Colonic mucosa (tissue), 4 donors: ENCODE measurements around the gene OR52E4. TPM values are rescaled to one million over a fixed set of nuclear protein-coding genes. Genes with fewer than 3 reads are reported as not detected.

Experiments
- DNase-seq: peaks from one replicate; pipeline ENCODE4 v3.0.0-alpha.2; 2020
- H3K27ac ChIP-seq: fragments of 200-600 bp; one replicate; pipeline ENCODE4 v1.8.0; 2021
- H3K27me3 ChIP-seq: fragments of 200-600 bp; one replicate; pipeline ENCODE4 v1.8.0; 2021
- H3K36me3 ChIP-seq: fragments of 200-600 bp; one replicate; pipeline ENCODE4 v1.8.0; 2021
- H3K4me1 ChIP-seq: fragments of 200-600 bp; one replicate; pipeline ENCODE4 v1.8.0; 2021; ENCODE audit warnings: mild to moderate bottlenecking
- H3K4me3 ChIP-seq: fragments of 200-600 bp; one replicate; pipeline ENCODE4 v1.8.0; 2021
- H3K9ac ChIP-seq, 2 donors: one replicate each; pipeline ENCODE4 v1.7.0; 2013; ENCODE audit warnings: control low read depth in 2 of 2, low read depth in 2 of 2, low read length in 2 of 2
- H3K9me3 ChIP-seq: fragments of 200-600 bp; one replicate; pipeline ENCODE4 v1.8.0; 2021
- intact Hi-C: fragments of 100-400 bp; cut with DNase I; formaldehyde crosslinking; loops from one replicate; pipeline ENCODE4 v1.14.1; 2022
- total RNA-seq, 2 donors: library from RNA; stranded (reverse); fragmentation: NEBNext Ultra II Directional in 1 of 2; extraction: Animal tissue kit (Norgen Biotek cat#: 25700) in 1 of 2; gene quantifications; one replicate each; pipeline ENCODE4 v1.2.1, GENCODE V29; 2021
- TF ChIP-seq, protein P1 (sequence below): fragments of 200-600 bp; IDR thresholded peaks from one replicate; pipeline ENCODE4 v1.8.0; 2022; ENCODE audit warnings: antibody characterized with exemption, mild to moderate bottlenecking
- donor health status: healthy.
- donor health status: DM: no; HTN: no; CAD: no.
- donor health status: DM: no; HTN: no; CAD: no.

OR52E4 gene
- total RNA-seq, 2 donors from 2014 or later = not detected

DNA sequence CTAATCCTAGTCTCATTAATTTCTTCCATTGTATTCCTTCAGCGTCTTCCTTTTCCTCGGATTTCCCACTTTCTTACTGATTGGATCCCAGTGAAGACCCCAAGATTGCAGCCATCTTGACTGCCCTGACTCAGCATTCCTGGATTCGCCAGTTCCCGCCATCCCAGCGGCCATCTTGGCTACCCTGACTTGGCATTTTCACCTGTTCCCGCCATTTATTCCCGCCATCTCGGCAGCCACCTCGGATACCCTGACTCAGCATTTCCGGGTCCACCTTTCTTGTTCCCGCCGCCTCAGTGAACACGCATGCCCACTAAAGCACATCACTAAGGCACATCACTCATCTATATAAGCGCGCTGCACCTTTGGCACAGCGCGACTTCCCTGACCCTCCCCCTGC is 47.8 kb downstream of the OR52E4 start:
- Histone ChIP-seq H3K4me3 (no peak overlapping the region), H3K4me1 (no peaks in the 10 kb centered on the region)
- intact Hi-C loops = no loop called here

DNA sequence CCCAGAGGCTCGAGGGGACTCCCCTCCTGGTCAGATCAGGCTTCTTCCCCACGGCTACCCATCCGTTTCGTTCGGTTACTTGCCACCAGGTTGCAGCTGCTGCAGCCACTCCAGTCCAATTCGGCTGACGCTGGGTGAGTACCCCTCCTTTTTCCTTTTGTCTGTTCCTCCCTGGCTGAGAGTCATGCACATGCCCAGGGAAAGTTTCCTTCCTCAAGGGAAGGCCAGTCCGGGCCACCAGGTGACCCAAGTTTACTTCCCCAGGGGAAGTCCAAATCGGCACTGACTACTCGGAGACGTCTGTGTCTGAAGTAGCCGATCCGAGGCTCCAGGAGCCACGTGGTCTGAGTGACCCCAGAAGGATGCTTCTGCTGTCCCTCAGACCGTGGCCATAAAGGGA is 48.4 kb downstream of the OR52E4 start:
- Histone ChIP-seq H3K9me3 (no peaks in the 10 kb centered on the region), H3K27ac (no peak overlapping the region), H3K4me3 (no peak overlapping the region), H3K36me3 (no peaks in the 10 kb centered on the region), H3K9ac (no peak overlapping the region), H3K27me3 (no peaks in the 10 kb centered on the region), H3K4me1 (no peaks in the 10 kb centered on the region)
- no peak for DNase-seq
- TF ChIP-seq, protein P1, sequence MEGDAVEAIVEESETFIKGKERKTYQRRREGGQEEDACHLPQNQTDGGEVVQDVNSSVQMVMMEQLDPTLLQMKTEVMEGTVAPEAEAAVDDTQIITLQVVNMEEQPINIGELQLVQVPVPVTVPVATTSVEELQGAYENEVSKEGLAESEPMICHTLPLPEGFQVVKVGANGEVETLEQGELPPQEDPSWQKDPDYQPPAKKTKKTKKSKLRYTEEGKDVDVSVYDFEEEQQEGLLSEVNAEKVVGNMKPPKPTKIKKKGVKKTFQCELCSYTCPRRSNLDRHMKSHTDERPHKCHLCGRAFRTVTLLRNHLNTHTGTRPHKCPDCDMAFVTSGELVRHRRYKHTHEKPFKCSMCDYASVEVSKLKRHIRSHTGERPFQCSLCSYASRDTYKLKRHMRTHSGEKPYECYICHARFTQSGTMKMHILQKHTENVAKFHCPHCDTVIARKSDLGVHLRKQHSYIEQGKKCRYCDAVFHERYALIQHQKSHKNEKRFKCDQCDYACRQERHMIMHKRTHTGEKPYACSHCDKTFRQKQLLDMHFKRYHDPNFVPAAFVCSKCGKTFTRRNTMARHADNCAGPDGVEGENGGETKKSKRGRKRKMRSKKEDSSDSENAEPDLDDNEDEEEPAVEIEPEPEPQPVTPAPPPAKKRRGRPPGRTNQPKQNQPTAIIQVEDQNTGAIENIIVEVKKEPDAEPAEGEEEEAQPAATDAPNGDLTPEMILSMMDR = no peak
- intact Hi-C loops = no loop called here

More for the DNA sequence above, 47.8 kb downstream of the OR52E4 start:
- H3K27me3 ChIP-seq = no peaks in the 10 kb centered on the region
- no peak for DNase-seq
- no peak overlapping the region for H3K27ac ChIP-seq
- H3K36me3 ChIP-seq = no peaks in the 10 kb centered on the region
- TF ChIP-seq, protein P1 = no peak
- no peak overlapping the region for H3K9ac ChIP-seq
- no peaks in the 10 kb centered on the region for H3K9me3 ChIP-seq

DNA sequence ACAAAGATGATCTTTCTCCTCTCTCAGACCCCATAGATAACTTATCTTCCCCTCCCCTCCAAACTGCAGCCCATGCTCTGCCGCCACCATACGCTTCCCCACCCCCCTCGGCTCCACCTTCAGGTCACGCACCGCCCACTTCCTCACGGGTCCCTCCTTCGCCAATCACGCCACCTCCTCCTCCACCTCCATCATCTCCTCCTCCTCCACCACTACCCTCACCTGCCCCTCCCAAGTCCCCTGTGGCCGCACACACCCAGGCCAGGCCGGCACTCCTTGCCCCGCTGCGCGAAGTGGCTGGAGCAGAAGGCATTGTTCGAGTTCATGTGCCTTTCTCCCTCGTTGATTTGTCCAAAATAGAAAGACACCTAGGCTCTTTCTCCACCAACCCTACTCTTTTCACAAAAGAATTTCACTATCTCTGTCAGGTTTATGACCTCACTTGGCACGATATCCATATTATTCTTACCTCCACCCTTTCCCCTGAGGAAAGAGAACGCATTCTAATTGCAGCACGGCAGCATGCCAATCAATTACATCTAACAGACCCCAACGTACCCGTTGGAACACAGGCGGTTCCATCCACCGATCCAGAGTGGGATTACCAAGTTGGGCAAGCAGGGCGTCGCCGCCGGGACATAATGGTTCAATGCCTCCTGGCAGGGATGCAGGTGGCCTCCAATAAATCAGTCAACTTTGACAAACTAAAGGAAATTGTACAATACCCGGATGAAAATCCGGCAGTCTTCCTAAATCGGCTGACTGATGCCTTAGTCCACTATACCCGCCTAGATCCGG is 49.3 kb downstream of the OR52E4 start:
- intact Hi-C loops = no loop called here
- no peaks in the 10 kb centered on the region for H3K27me3 ChIP-seq
- TF ChIP-seq, protein P1 = no peak
- DNase-seq = no peak
- H3K4me1 ChIP-seq = no peaks in the 10 kb centered on the region
- H3K9ac ChIP-seq = no peak overlapping the region
- H3K9me3 ChIP-seq = no peaks in the 10 kb centered on the region
- no peak overlapping the region for H3K27ac ChIP-seq
- H3K4me3 ChIP-seq = no peak overlapping the region
- no peaks in the 10 kb centered on the region for H3K36me3 ChIP-seq

DNA sequence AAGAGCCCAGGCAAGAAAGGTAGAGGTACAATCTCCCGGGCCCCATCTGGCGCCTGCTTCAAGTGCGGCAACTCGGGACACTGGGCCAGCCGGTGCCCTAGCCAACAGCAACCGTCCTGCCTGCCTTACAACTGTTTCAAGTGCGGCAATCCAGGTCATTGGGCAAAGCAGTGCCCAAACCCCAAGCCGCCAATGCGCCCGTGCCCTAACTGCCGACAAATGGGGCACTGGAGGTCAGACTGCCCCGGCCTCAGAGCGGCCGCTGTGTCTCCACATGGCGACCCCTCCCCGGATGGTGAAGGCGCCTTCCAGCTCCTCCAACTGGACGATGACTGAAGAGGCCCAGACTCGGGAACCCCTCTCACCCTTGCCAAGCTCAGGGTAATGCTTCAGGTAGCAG is 50.2 kb downstream of the OR52E4 start:
- Histone ChIP-seq H3K9me3 (no peaks in the 10 kb centered on the region), H3K27me3 (no peaks in the 10 kb centered on the region), H3K4me1 (no peaks in the 10 kb centered on the region), H3K4me3 (no peak overlapping the region), H3K36me3 (no peaks in the 10 kb centered on the region), H3K27ac (no peak overlapping the region), H3K9ac (no peak overlapping the region)
- DNase-seq = no peak
- intact Hi-C loops = no loop called here
- TF ChIP-seq, protein P1 = no peak

DNA sequence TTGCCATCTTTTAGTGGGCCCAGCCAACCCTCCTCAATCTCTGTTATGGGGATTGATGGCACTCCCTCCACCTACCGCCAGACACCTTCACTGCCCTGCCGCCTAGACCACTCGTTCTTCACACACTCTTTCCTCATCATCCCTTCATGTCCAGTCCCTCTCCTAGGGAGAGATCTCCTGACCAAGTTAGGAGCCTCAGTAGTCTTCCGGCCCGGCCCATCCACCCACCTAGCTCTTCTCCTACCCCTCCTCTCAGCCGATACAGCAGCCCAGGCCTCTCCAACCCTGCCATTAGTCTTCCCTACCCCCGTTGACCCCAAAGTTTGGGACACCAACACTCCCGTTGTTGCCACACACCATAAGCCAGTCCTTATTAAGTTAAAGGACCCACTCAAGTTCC is 50.6 kb downstream of the OR52E4 start:
- Histone ChIP-seq H3K4me1 (no peaks in the 10 kb centered on the region), H3K9ac (no peak overlapping the region), H3K27ac (no peak overlapping the region), H3K36me3 (no peaks in the 10 kb centered on the region), H3K27me3 (no peaks in the 10 kb centered on the region), H3K4me3 (no peak overlapping the region), H3K9me3 (no peaks in the 10 kb centered on the region)
- no peak for DNase-seq
- intact Hi-C loops = no loop called here
- TF ChIP-seq, protein P1 = no peak
